ENCODE results near the gene INO80E.

The INO80E gene

DNA sequence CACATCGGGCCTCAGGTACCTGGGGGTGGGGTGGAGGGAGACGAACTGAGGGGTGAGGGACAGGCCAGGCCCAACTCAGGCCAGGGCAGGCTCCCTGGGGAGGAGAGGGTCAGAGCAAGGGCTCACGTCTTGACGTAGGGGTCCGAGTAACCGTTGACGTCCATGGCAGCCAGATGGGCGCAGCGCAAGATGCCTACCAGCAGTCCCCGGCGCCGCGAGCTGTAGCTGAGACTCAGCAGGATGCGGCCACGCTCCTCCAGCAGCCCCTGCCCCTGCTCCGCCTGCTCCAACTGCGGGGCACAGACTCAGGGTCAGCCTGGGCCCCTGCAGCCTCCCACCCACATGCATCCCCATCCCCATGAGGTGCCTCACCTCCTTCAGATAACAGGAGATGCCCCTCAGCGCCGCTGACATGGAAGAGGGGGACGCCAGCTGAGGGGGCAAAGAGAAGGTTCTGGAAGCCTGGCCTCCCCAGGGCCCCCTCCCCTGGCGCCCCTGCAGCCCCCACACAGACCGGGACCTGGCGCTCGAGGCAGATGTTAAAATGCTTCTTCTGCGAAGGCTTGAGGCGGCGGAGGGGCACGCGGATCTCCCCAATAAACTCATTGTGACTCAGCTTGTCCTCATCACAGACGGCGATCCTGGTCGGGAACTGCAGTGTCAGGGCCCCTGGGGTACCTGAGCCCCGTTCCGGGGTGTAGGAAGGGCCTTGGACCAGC, 10.8 kb downstream of the INO80E start:
- ChIA-PET POLR2A (no interaction called here), CTCF (interaction anchor here (1.0 to 1.5 kb wide), 5 partner anchors 21 to 307 kb away, joined by 3 to 4 read pairs (median 3); no protein-coding TSS in a partner anchor)
- DNase-seq (ENCODE audit: extremely low spot score): no peak
- TF ChIP-seq, protein P1, sequence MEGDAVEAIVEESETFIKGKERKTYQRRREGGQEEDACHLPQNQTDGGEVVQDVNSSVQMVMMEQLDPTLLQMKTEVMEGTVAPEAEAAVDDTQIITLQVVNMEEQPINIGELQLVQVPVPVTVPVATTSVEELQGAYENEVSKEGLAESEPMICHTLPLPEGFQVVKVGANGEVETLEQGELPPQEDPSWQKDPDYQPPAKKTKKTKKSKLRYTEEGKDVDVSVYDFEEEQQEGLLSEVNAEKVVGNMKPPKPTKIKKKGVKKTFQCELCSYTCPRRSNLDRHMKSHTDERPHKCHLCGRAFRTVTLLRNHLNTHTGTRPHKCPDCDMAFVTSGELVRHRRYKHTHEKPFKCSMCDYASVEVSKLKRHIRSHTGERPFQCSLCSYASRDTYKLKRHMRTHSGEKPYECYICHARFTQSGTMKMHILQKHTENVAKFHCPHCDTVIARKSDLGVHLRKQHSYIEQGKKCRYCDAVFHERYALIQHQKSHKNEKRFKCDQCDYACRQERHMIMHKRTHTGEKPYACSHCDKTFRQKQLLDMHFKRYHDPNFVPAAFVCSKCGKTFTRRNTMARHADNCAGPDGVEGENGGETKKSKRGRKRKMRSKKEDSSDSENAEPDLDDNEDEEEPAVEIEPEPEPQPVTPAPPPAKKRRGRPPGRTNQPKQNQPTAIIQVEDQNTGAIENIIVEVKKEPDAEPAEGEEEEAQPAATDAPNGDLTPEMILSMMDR (IDR thresholded peaks at IDR 0.05; ENCODE audit: control extremely low read depth, extremely low read depth, low read depth, missing control alignments): no peak

DNA sequence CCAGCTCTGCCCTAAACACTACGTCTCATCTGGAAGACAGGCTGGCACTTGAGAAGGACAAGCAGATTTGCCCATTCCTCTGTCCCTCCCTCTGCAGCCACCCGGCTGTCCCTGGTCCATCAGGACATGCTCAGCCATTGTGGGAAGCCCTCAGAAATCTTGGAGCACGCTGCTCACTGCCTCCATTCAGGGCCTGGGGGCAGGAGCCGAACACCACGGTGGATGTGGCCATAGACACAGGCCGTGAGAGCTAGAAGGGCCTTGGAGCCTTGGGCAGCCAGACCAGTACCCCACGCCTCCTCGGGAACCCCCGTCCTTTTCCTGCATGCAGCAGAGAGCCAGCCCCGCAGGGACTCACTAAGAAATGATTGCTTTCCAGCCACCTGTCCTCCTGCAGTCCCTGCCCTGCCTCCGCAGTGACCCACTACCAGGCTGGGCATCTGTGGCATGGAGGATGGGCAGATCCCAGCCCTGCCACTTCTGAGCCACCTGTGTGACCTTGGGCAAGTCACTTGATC, 11.4 kb downstream of the INO80E start:
- POLR2A ChIA-PET: no interaction called here
- TF ChIP-seq, protein P1 (IDR thresholded peaks at IDR 0.05; ENCODE audit: control extremely low read depth, extremely low read depth, low read depth, missing control alignments): no peak
- CTCF ChIA-PET: interaction anchor here (1.2 to 1.5 kb wide), 2 partner anchors 48 to 307 kb away, joined by 3 read pairs; no protein-coding TSS in a partner anchor
- DNase-seq (ENCODE audit: extremely low spot score): no peak

DNA sequence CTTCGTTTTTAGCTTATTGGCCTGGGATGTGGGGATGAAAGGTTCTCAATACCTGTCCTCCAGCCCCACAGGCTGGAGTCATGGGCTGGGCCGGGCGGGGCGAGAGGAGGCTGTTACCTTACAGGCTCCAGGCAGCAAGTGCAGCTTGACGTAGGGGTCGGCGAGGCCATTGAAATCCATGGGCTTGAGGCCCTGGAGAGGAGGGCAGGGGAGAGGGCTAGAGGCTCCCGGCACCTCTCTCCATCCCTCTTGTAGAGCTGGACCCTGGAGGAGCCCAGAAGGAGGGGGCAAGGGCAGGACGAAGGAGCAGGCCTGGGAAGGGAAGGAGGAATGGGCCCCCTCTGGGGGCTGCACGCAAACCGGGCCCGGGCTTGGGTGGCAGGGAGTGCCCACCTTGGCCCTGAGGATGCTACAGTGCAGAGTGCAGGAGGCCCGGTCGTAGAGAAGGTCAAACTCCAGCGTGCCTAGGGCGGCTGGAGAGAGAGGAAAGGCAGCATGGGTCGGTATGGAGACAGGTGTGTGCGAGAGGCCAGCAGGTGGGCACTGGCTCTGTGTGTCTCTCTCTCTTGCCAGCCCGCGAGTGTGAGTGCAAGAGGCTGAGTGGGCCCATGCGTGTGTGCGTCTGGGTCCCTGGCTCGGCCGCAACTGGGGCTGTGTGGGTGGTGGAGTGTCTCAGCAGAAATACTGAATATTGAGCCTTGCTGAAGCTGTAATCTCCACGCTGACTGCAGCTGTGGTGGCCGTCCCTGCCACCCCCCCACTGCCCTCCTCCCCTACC, 13.2 kb downstream of the INO80E start:
- no peak for DNase-seq (ENCODE audit: extremely low spot score)
- CTCF ChIA-PET: interaction anchor here (1.1 to 1.2 kb wide), 2 partner anchors 14 to 421 kb away, joined by 3 read pairs; partner anchors contain the start of genes C16orf92 and DCTPP1
- POLR2A ChIA-PET: no interaction called here
- TF ChIP-seq, protein P1 (IDR thresholded peaks at IDR 0.05; ENCODE audit: control extremely low read depth, extremely low read depth, low read depth, missing control alignments): no peak

DNA sequence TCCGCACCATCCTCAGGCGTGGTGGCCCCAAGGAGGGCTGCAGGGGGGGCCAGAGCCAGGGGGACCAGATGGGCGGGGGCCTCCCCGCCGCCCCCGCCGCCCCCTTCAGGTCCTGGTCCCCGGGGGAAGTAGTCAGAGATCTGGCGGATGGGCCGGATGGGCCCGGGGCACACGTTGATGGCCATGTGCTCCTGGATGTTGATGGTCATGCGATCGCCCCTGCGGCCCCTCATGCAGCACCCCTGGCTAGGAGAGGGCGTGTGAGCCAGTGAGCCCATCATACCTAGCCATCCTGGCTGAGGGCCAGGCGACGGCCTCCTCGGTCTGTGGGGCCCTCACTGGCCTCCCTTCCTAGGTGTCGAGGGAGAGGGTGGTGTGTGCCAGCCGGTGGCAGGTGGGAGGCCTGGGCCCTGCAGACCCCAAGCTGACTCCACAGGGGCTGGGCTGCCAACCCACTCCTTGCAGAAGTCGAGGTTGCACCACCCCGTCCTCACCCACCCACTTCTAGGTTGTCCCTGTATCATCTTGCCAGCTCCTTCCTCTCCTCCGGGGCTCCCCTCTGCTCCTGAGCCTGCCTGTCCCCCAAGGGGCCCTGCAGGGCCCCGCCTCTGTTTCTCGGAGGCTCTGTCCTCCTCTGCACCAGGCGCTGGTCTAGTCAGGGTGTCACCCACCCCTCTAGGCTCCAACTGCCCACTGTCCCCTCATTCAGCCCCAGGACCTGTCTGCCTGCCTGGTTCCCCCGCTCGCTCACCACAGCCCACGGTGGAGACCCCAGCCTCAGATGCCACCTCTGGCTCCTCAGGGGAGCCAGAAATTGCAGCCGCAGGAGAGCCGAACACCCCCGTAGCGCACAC, 14.2 kb downstream of the INO80E start:
- ChIA-PET CTCF (no interaction called here), POLR2A (no interaction called here)
- TF ChIP-seq, protein P1 (IDR thresholded peaks at IDR 0.05; ENCODE audit: control extremely low read depth, extremely low read depth, low read depth, missing control alignments): no peak
- no peak for DNase-seq (ENCODE audit: extremely low spot score)

DNA sequence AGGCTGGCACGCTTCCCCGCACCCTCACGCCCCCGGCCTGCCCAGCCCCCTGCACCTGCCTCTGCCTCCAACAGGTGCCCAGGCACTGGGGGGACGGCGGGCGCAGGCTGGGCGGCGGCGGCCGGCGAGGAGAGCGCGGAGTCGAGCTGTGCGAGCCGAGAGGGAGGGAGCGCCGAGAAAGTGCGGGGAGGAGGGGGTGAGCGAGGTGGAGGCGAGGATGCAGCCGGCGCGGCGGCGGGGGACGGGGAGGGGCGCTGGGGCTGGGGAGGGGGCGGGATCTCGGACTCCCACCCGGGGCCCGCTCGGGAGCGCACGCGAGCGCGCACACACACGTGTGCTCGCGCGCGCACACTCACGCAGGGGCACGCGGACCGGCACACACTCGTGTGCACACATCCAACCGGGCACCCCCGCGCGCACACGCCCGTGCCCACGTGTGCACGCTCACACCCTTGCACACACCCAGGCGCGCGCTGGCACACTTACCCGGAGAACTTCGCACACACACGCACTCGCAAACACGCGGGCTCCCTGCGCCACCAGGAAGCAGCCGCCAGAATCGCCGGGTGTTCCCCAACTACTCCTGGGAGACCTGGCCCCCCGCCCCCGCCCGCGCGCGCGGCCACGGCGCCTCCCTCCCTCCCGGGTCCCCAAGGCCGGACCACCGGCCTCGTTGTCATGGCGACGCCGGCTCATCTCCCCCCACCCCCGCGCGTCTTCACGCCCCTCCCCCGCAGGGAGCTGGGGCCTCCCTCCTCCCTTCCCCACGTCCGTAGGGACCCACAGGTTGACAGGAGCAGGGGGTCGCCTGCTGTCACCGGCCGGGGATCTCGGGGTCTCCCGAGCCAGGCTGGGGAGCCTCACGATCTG, 15.0 kb downstream of the INO80E start, which contains the start of gene DOC2A:
Gene DOC2A, minus strand, starts transcription at position 184 of the 870 bp plus-strand sequence. CDS start 805 bp downstream, outside the sequence.
- TF ChIP-seq, protein P1 (IDR thresholded peaks at IDR 0.05; ENCODE audit: control extremely low read depth, extremely low read depth, low read depth, missing control alignments): no peak
- DNase-seq (ENCODE audit: extremely low spot score): no peak
- ChIA-PET POLR2A (no interaction called here), CTCF (interaction anchor here (1.3 kb wide), 1 partner anchor 22 kb away, joined by 4 read pairs; no protein-coding TSS in a partner anchor)

Data from GM10248 (cell line).